H9 (cell line): ENCODE measurements around the gene NOS3. TPM values are rescaled to one million over a fixed set of nuclear protein-coding genes. Genes with fewer than 3 reads are reported as not detected.

ENCODE experiments used
- DNase-seq: peaks from one replicate; pipeline ENCODE4 v3.0.0-alpha.2; 2017
- H2AFZ ChIP-seq: one replicate; pipeline ENCODE4 v1.6.1; 2013; ENCODE audit warnings: mild to moderate bottlenecking, low read length, control low read depth, moderate library complexity
- H2AK5ac ChIP-seq: 2 replicates; pipeline ENCODE4 v1.6.1; 2013; ENCODE audit warnings: low read length, control low read depth, mixed read lengths; ENCODE audit not compliant: insufficient read length
- H2BK120ac ChIP-seq: one replicate; pipeline ENCODE4 v1.6.1; 2013; ENCODE audit warnings: low read depth, mild to moderate bottlenecking, low read length, control low read depth, inconsistent platforms; ENCODE audit not compliant: poor library complexity, severe bottlenecking
- H2BK12ac ChIP-seq: 2 replicates; pipeline ENCODE4 v1.6.1; 2013; ENCODE audit warnings: low read length, control low read depth, mixed read lengths, low read depth; ENCODE audit not compliant: insufficient read length
- H2BK15ac ChIP-seq: 2 replicates; pipeline ENCODE4 v1.6.1; 2013; ENCODE audit warnings: low read depth, low read length, control low read depth
- H2BK20ac ChIP-seq: one replicate; pipeline ENCODE4 v1.6.1; 2013; ENCODE audit warnings: low read depth, mild to moderate bottlenecking, low read length, control low read depth, inconsistent platforms; ENCODE audit not compliant: poor library complexity, severe bottlenecking
- H2BK5ac ChIP-seq: 2 replicates; pipeline ENCODE4 v1.6.1; 2013; ENCODE audit warnings: low read length, control low read depth, mixed read lengths; ENCODE audit not compliant: insufficient read length
- H3K14ac ChIP-seq: 2 replicates; pipeline ENCODE4 v1.6.1; 2013; ENCODE audit warnings: low read length, control low read depth; ENCODE audit not compliant: insufficient read depth
- H3K18ac ChIP-seq: 2 replicates; pipeline ENCODE4 v1.6.1; 2013; ENCODE audit warnings: low read depth, mild to moderate bottlenecking, mixed read lengths, low read length, control low read depth; ENCODE audit not compliant: insufficient read length
- H3K23ac ChIP-seq: 2 replicates; pipeline ENCODE4 v1.6.1; 2013; ENCODE audit warnings: low read length, control low read depth, mixed read lengths, low read depth; ENCODE audit not compliant: insufficient read length
- H3K23me2 ChIP-seq: 2 replicates; pipeline ENCODE4 v1.6.1; 2013; ENCODE audit warnings: low read depth, mild to moderate bottlenecking, mixed read lengths, low read length, control low read depth; ENCODE audit not compliant: insufficient read length, poor library complexity, severe bottlenecking
- H3K27ac ChIP-seq: 2 replicates; pipeline ENCODE4 v1.5.1; 2013; ENCODE audit warnings: low read length, control low read depth, mixed read lengths, low read depth; ENCODE audit not compliant: insufficient read length
- H3K27me3 ChIP-seq: 2 replicates; pipeline ENCODE4 v1.6.1; 2013; ENCODE audit warnings: low read length, control low read depth, inconsistent platforms; ENCODE audit not compliant: insufficient read depth
- H3K4ac ChIP-seq: 2 replicates; pipeline ENCODE4 v1.6.1; 2013; ENCODE audit warnings: low read depth, mild to moderate bottlenecking, control low read depth, inconsistent platforms, low read length, moderate library complexity
- H3K4me1 ChIP-seq: 2 replicates; pipeline ENCODE4 v1.6.1; 2013; ENCODE audit warnings: low read length, control low read depth, inconsistent platforms; ENCODE audit not compliant: insufficient read depth
- H3K4me2 ChIP-seq: 2 replicates; pipeline ENCODE4 v1.6.1; 2013; ENCODE audit warnings: low read length, control low read depth, mixed read lengths; ENCODE audit not compliant: insufficient read length, insufficient read depth
- H3K56ac ChIP-seq: 2 replicates; pipeline ENCODE4 v1.6.1; 2013; ENCODE audit warnings: low read depth, mild to moderate bottlenecking, mixed read lengths, low read length, control low read depth; ENCODE audit not compliant: insufficient read length
- H3K79me1 ChIP-seq: 2 replicates; pipeline ENCODE4 v1.6.1; 2013; ENCODE audit warnings: low read depth, mild to moderate bottlenecking, moderate library complexity, low read length, control low read depth, inconsistent platforms; ENCODE audit not compliant: insufficient read depth, poor library complexity, severe bottlenecking
- H3K79me2 ChIP-seq: 2 replicates; pipeline ENCODE4 v1.6.1; 2013; ENCODE audit warnings: low read length, control low read depth, inconsistent platforms; ENCODE audit not compliant: insufficient read depth
- H3K9ac ChIP-seq: 2 replicates; pipeline ENCODE4 v1.6.1; 2013; ENCODE audit warnings: low read length, control low read depth, mixed read lengths; ENCODE audit not compliant: insufficient read length; ENCODE audit errors: extremely low read depth
- H3K9me3 ChIP-seq: one replicate; pipeline ENCODE4 v1.6.1; 2013; ENCODE audit warnings: low read depth, low read length, inconsistent platforms; ENCODE audit not compliant: control insufficient read depth
- H3T11ph ChIP-seq: one replicate; pipeline ENCODE4 v1.6.1; 2013; ENCODE audit warnings: mild to moderate bottlenecking, low read length, control low read depth, inconsistent platforms
- H4K20me1 ChIP-seq: one replicate; pipeline ENCODE4 v1.6.1; 2013; ENCODE audit not compliant: control insufficient read depth, insufficient read length, insufficient read depth
- H4K5ac ChIP-seq: 2 replicates; pipeline ENCODE4 v1.6.1; 2013; ENCODE audit warnings: low read depth, mild to moderate bottlenecking, mixed read lengths, low read length, control low read depth; ENCODE audit not compliant: insufficient read length
- H4K8ac ChIP-seq: replicated peaks from 2 replicates; pipeline ENCODE4 v1.6.1; 2013; ENCODE audit warnings: low read length, control low read depth, mixed read lengths, low read depth; ENCODE audit not compliant: insufficient read length
- H4K91ac ChIP-seq: 2 replicates; pipeline ENCODE4 v1.6.1; 2013; ENCODE audit warnings: low read depth, mild to moderate bottlenecking, moderate library complexity, mixed read lengths, low read length, control low read depth; ENCODE audit not compliant: insufficient read length
- H3K27ac Mint-ChIP-seq, 3 experiments: 2 replicates in 2 of 3; 3 replicates in 1 of 3; pipeline ENCODE4 v1.8.0; 2020 to 2021; ENCODE audit warnings: mixed read lengths in 3 of 3, mild to moderate bottlenecking in 1 of 3, moderate library complexity in 1 of 3
- H3K27me3 Mint-ChIP-seq: 2 replicates; pipeline ENCODE4 v1.8.0; 2021; ENCODE audit warnings: low read depth, mild to moderate bottlenecking, moderate library complexity, mixed read lengths
- H3K36me3 Mint-ChIP-seq, 3 experiments: 2 replicates in 2 of 3; 3 replicates in 1 of 3; pipeline ENCODE4 v1.8.0; 2020 to 2021; ENCODE audit warnings: low read depth in 3 of 3, mixed read lengths in 3 of 3; ENCODE audit not compliant: insufficient read depth in 1 of 3
- H3K4me1 Mint-ChIP-seq, 2 experiments: 2 replicates each; pipeline ENCODE4 v1.8.0; 2020; ENCODE audit warnings: mixed read lengths in 2 of 2
- H3K4me3 Mint-ChIP-seq, 2 experiments: 2 replicates in 1 of 2; 3 replicates in 1 of 2; pipeline ENCODE4 v1.8.0; 2020 to 2021; ENCODE audit warnings: mild to moderate bottlenecking in 2 of 2, mixed read lengths in 2 of 2, moderate library complexity in 1 of 2
- H3K9me3 Mint-ChIP-seq, 2 experiments: 2 replicates in 1 of 2; 3 replicates in 1 of 2; pipeline ENCODE4 v1.8.0; 2020; ENCODE audit warnings: mild to moderate bottlenecking in 2 of 2, mixed read lengths in 2 of 2, moderate library complexity in 1 of 2
- WGBS: extraction: QIAGEN DNeasy Blood & Tissue Kit; methylation state at CpG from one replicate; pipeline ENCODE4 v1.1.7; 2013; ENCODE audit warnings: missing lambda C conversion rate, low lambda C conversion rate, mixed read lengths; ENCODE audit not compliant: insufficient read length; ENCODE audit errors: extremely low coverage; 5-methylcytosine and 5-hydroxymethylcytosine counted together
- total RNA-seq: library from RNA; stranded (reverse); gene quantifications from 2 replicates; pipeline ENCODE4 v1.2.1, GENCODE V29; 2021
- TF ChIP-seq, protein P1 (sequence below): fragments of 200-600 bp; sonication (generic); conservative IDR thresholded peaks from 3 replicates; pipeline ENCODE4 v1.8.0; 2021; ENCODE audit warnings: antibody characterized with exemption, mild to moderate bottlenecking

NOS3 gene
- total RNA-seq, 1 experiment from 2014 or later, result 4.5 TPM

DNA sequence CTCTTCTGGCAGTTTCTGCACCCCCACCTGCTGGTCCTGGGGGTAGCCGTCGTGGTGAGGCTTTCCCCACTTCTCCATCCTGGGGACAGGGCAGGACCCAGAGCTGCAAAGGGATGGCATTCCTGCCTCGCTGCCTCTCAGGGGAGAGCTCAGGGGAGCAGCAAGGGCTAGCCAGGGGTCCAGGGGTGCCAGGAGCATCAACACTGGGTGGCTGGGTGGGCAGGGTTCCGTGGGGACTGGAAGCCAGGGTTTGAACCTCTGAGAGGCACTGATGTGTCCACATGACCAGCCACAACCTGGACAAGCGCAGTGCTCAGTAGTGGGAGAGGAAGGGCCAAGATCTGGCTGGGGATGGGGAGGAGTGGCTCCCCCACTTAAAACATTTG is 43.0 kb downstream of the NOS3 start:
- Histone ChIP-seq H3K9ac (no peak overlapping the region), H3K4me2 (no peak overlapping the region), H4K20me1 (no peaks in the 10 kb centered on the region), H3K4ac (no peak overlapping the region), H3K79me1 (no peaks in the 10 kb centered on the region), H2AK5ac (no peak overlapping the region), H3K4me1 (no peaks in the 10 kb centered on the region), H3K23ac (no peak overlapping the region), H3T11ph (no peak overlapping the region), H2BK12ac (no peak overlapping the region), H3K27ac (no peak overlapping the region), H2BK5ac (no peak overlapping the region), H4K5ac (no peak overlapping the region), H3K9me3 (no peaks in the 10 kb centered on the region), H3K23me2 (peaks cover 1% of the 10 kb centered on the region), H3K14ac (no peak overlapping the region), H2AFZ (no peak overlapping the region), H2BK120ac (no peak overlapping the region), H4K8ac (no peak overlapping the region), H3K18ac (no peak overlapping the region), H2BK15ac (no peak overlapping the region), H4K91ac (no peak overlapping the region), H3K27me3 (no peaks in the 10 kb centered on the region), H3K79me2 (no peaks in the 10 kb centered on the region), H3K56ac (no peak overlapping the region), H2BK20ac (no peak overlapping the region)
- Mint-ChIP-seq H3K9me3 (no peaks in the 10 kb centered on the region), H3K27me3 (no peaks in the 10 kb centered on the region), H3K36me3 (peaks cover 0 to 8% (median 4%) of the 10 kb centered on the region in 3 experiments; a peak in 4 of 7 replicates), H3K4me3 (no peak overlapping the region), H3K4me1 (peaks cover 2 to 4% of the 10 kb centered on the region in 2 experiments), H3K27ac (no peak overlapping the region)
- DNase-seq, result no peak
- WGBS, result no CpG with 5 or more reads among the region's 5 CpGs
- TF ChIP-seq, protein P1, sequence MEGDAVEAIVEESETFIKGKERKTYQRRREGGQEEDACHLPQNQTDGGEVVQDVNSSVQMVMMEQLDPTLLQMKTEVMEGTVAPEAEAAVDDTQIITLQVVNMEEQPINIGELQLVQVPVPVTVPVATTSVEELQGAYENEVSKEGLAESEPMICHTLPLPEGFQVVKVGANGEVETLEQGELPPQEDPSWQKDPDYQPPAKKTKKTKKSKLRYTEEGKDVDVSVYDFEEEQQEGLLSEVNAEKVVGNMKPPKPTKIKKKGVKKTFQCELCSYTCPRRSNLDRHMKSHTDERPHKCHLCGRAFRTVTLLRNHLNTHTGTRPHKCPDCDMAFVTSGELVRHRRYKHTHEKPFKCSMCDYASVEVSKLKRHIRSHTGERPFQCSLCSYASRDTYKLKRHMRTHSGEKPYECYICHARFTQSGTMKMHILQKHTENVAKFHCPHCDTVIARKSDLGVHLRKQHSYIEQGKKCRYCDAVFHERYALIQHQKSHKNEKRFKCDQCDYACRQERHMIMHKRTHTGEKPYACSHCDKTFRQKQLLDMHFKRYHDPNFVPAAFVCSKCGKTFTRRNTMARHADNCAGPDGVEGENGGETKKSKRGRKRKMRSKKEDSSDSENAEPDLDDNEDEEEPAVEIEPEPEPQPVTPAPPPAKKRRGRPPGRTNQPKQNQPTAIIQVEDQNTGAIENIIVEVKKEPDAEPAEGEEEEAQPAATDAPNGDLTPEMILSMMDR, result no peak
